H9 (cell line): ENCODE data around the gene SF1. TPM values are rescaled to one million over a fixed set of nuclear protein-coding genes. Genes with fewer than 3 reads are reported as not detected.

Experiments
- DNase-seq: peaks from one replicate; pipeline ENCODE4 v3.0.0-alpha.2; 2017
- H2AFZ ChIP-seq: one replicate; pipeline ENCODE4 v1.6.1; 2013; ENCODE audit warnings: mild to moderate bottlenecking, low read length, control low read depth, moderate library complexity
- H2AK5ac ChIP-seq: 2 replicates; pipeline ENCODE4 v1.6.1; 2013; ENCODE audit warnings: low read length, control low read depth, mixed read lengths; ENCODE audit not compliant: insufficient read length
- H2BK120ac ChIP-seq: one replicate; pipeline ENCODE4 v1.6.1; 2013; ENCODE audit warnings: low read depth, mild to moderate bottlenecking, low read length, control low read depth, inconsistent platforms; ENCODE audit not compliant: poor library complexity, severe bottlenecking
- H2BK12ac ChIP-seq: 2 replicates; pipeline ENCODE4 v1.6.1; 2013; ENCODE audit warnings: low read length, control low read depth, mixed read lengths, low read depth; ENCODE audit not compliant: insufficient read length
- H2BK15ac ChIP-seq: 2 replicates; pipeline ENCODE4 v1.6.1; 2013; ENCODE audit warnings: low read depth, low read length, control low read depth
- H2BK20ac ChIP-seq: one replicate; pipeline ENCODE4 v1.6.1; 2013; ENCODE audit warnings: low read depth, mild to moderate bottlenecking, low read length, control low read depth, inconsistent platforms; ENCODE audit not compliant: poor library complexity, severe bottlenecking
- H2BK5ac ChIP-seq: 2 replicates; pipeline ENCODE4 v1.6.1; 2013; ENCODE audit warnings: low read length, control low read depth, mixed read lengths; ENCODE audit not compliant: insufficient read length
- H3K14ac ChIP-seq: 2 replicates; pipeline ENCODE4 v1.6.1; 2013; ENCODE audit warnings: low read length, control low read depth; ENCODE audit not compliant: insufficient read depth
- H3K18ac ChIP-seq: 2 replicates; pipeline ENCODE4 v1.6.1; 2013; ENCODE audit warnings: low read depth, mild to moderate bottlenecking, mixed read lengths, low read length, control low read depth; ENCODE audit not compliant: insufficient read length
- H3K23ac ChIP-seq: 2 replicates; pipeline ENCODE4 v1.6.1; 2013; ENCODE audit warnings: low read length, control low read depth, mixed read lengths, low read depth; ENCODE audit not compliant: insufficient read length
- H3K23me2 ChIP-seq: 2 replicates; pipeline ENCODE4 v1.6.1; 2013; ENCODE audit warnings: low read depth, mild to moderate bottlenecking, mixed read lengths, low read length, control low read depth; ENCODE audit not compliant: insufficient read length, poor library complexity, severe bottlenecking
- H3K27ac ChIP-seq: 2 replicates; pipeline ENCODE4 v1.5.1; 2013; ENCODE audit warnings: low read length, control low read depth, mixed read lengths, low read depth; ENCODE audit not compliant: insufficient read length
- H3K27me3 ChIP-seq: 2 replicates; pipeline ENCODE4 v1.6.1; 2013; ENCODE audit warnings: low read length, control low read depth, inconsistent platforms; ENCODE audit not compliant: insufficient read depth
- H3K4ac ChIP-seq: 2 replicates; pipeline ENCODE4 v1.6.1; 2013; ENCODE audit warnings: low read depth, mild to moderate bottlenecking, control low read depth, inconsistent platforms, low read length, moderate library complexity
- H3K4me1 ChIP-seq: 2 replicates; pipeline ENCODE4 v1.6.1; 2013; ENCODE audit warnings: low read length, control low read depth, inconsistent platforms; ENCODE audit not compliant: insufficient read depth
- H3K4me2 ChIP-seq: 2 replicates; pipeline ENCODE4 v1.6.1; 2013; ENCODE audit warnings: low read length, control low read depth, mixed read lengths; ENCODE audit not compliant: insufficient read length, insufficient read depth
- H3K56ac ChIP-seq: 2 replicates; pipeline ENCODE4 v1.6.1; 2013; ENCODE audit warnings: low read depth, mild to moderate bottlenecking, mixed read lengths, low read length, control low read depth; ENCODE audit not compliant: insufficient read length
- H3K79me1 ChIP-seq: 2 replicates; pipeline ENCODE4 v1.6.1; 2013; ENCODE audit warnings: low read depth, mild to moderate bottlenecking, moderate library complexity, low read length, control low read depth, inconsistent platforms; ENCODE audit not compliant: insufficient read depth, poor library complexity, severe bottlenecking
- H3K79me2 ChIP-seq: 2 replicates; pipeline ENCODE4 v1.6.1; 2013; ENCODE audit warnings: low read length, control low read depth, inconsistent platforms; ENCODE audit not compliant: insufficient read depth
- H3K9ac ChIP-seq: 2 replicates; pipeline ENCODE4 v1.6.1; 2013; ENCODE audit warnings: low read length, control low read depth, mixed read lengths; ENCODE audit not compliant: insufficient read length; ENCODE audit errors: extremely low read depth
- H3K9me3 ChIP-seq: one replicate; pipeline ENCODE4 v1.6.1; 2013; ENCODE audit warnings: low read depth, low read length, inconsistent platforms; ENCODE audit not compliant: control insufficient read depth
- H3T11ph ChIP-seq: one replicate; pipeline ENCODE4 v1.6.1; 2013; ENCODE audit warnings: mild to moderate bottlenecking, low read length, control low read depth, inconsistent platforms
- H4K20me1 ChIP-seq: one replicate; pipeline ENCODE4 v1.6.1; 2013; ENCODE audit not compliant: control insufficient read depth, insufficient read length, insufficient read depth
- H4K5ac ChIP-seq: 2 replicates; pipeline ENCODE4 v1.6.1; 2013; ENCODE audit warnings: low read depth, mild to moderate bottlenecking, mixed read lengths, low read length, control low read depth; ENCODE audit not compliant: insufficient read length
- H4K8ac ChIP-seq: replicated peaks from 2 replicates; pipeline ENCODE4 v1.6.1; 2013; ENCODE audit warnings: low read length, control low read depth, mixed read lengths, low read depth; ENCODE audit not compliant: insufficient read length
- H4K91ac ChIP-seq: 2 replicates; pipeline ENCODE4 v1.6.1; 2013; ENCODE audit warnings: low read depth, mild to moderate bottlenecking, moderate library complexity, mixed read lengths, low read length, control low read depth; ENCODE audit not compliant: insufficient read length
- H3K27ac Mint-ChIP-seq, 3 experiments: 2 replicates in 2 of 3; 3 replicates in 1 of 3; pipeline ENCODE4 v1.8.0; 2020 to 2021; ENCODE audit warnings: mixed read lengths in 3 of 3, mild to moderate bottlenecking in 1 of 3, moderate library complexity in 1 of 3
- H3K27me3 Mint-ChIP-seq: 2 replicates; pipeline ENCODE4 v1.8.0; 2021; ENCODE audit warnings: low read depth, mild to moderate bottlenecking, moderate library complexity, mixed read lengths
- H3K36me3 Mint-ChIP-seq, 3 experiments: 2 replicates in 2 of 3; 3 replicates in 1 of 3; pipeline ENCODE4 v1.8.0; 2020 to 2021; ENCODE audit warnings: low read depth in 3 of 3, mixed read lengths in 3 of 3; ENCODE audit not compliant: insufficient read depth in 1 of 3
- H3K4me1 Mint-ChIP-seq, 2 experiments: 2 replicates each; pipeline ENCODE4 v1.8.0; 2020; ENCODE audit warnings: mixed read lengths in 2 of 2
- H3K4me3 Mint-ChIP-seq, 2 experiments: 2 replicates in 1 of 2; 3 replicates in 1 of 2; pipeline ENCODE4 v1.8.0; 2020 to 2021; ENCODE audit warnings: mild to moderate bottlenecking in 2 of 2, mixed read lengths in 2 of 2, moderate library complexity in 1 of 2
- H3K9me3 Mint-ChIP-seq, 2 experiments: 2 replicates in 1 of 2; 3 replicates in 1 of 2; pipeline ENCODE4 v1.8.0; 2020; ENCODE audit warnings: mild to moderate bottlenecking in 2 of 2, mixed read lengths in 2 of 2, moderate library complexity in 1 of 2
- WGBS: extraction: QIAGEN DNeasy Blood & Tissue Kit; methylation state at CpG from one replicate; pipeline ENCODE4 v1.1.7; 2013; ENCODE audit warnings: missing lambda C conversion rate, low lambda C conversion rate, mixed read lengths; ENCODE audit not compliant: insufficient read length; ENCODE audit errors: extremely low coverage; 5-methylcytosine and 5-hydroxymethylcytosine counted together
- long read RNA-seq: library from polyadenylated mRNA; unstranded; transcript quantifications from one replicate; pipeline ENCODE4 v2.0.0, GENCODE V29; 2020
- total RNA-seq: library from RNA; stranded (reverse); gene quantifications from 2 replicates; pipeline ENCODE4 v1.2.1, GENCODE V29; 2021
- TF ChIP-seq, protein P1 (sequence below): fragments of 200-600 bp; sonication (generic); conservative IDR thresholded peaks from 3 replicates; pipeline ENCODE4 v1.8.0; 2021; ENCODE audit warnings: antibody characterized with exemption, mild to moderate bottlenecking

SF1 gene
- 514 and 528 TPM in 2 replicates for total RNA-seq
- long read RNA-seq, transcript SF1-204 (13 exons, 3,470 nt), result minor isoform, 42 of 402 reads
- long read RNA-seq, transcript SF1-201 (13 exons, 2,850 nt), result major isoform, 166 of 402 reads
- long read RNA-seq, transcript SF1-205 (13 exons, 2,854 nt), result minor isoform, 22 of 402 reads
- long read RNA-seq, transcript SF1-202 (14 exons, 3,094 nt), result minor isoform, 18 of 402 reads
- long read RNA-seq, partial matches to known transcripts, result 50 of 402 reads
- long read RNA-seq, other reads (novel, unspliced or antisense), result 92 of 402 reads

GRCh38 chr11:64778473-64779298, at the start of gene SF1:
Gene SF1 (minus strand): TSS chr11:64778542. CDS start chr11:64778392, 150 bp downstream.
- Mint-ChIP-seq H3K4me1 (peaks cover 23 to 39% of the 10 kb centered on the region in 2 experiments), H3K4me3 (peak within 1 kb of the TSS; percentile 90 to 95), H3K9me3 (no peaks in the 10 kb centered on the region; a peak in 1 of 5 replicates), H3K27ac (peak within 1 kb of the TSS; percentile 98 to 100 (median 99)), H3K27me3 (no peaks in the 10 kb centered on the region), H3K36me3 (peaks cover 36 to 42% (median 39%) of the 10 kb centered on the region in 3 experiments)
- Histone ChIP-seq H4K20me1 (no peaks in the 10 kb centered on the region), H3K23ac (no peak within 1 kb of the TSS), H3K27ac (peak within 1 kb of the TSS; percentile 42), H3K4me2 (peak within 1 kb of the TSS; percentile 81), H4K91ac (no peak within 1 kb of the TSS), H3K79me1 (peaks cover 3% of the 10 kb centered on the region), H3T11ph (no peak within 1 kb of the TSS), H4K8ac (no peak within 1 kb of the TSS), H3K9ac (peak within 1 kb of the TSS; percentile 87), H2BK5ac (no peak within 1 kb of the TSS), H3K56ac (no peak within 1 kb of the TSS), H3K14ac (peak within 1 kb of the TSS; percentile 96), H3K18ac (peak within 1 kb of the TSS; percentile 92), H3K27me3 (no peaks in the 10 kb centered on the region), H2AFZ (no peak within 1 kb of the TSS), H2BK20ac (no peak within 1 kb of the TSS), H4K5ac (no peak within 1 kb of the TSS), H3K79me2 (peaks cover 23% of the 10 kb centered on the region), H3K23me2 (no peaks in the 10 kb centered on the region), H2BK12ac (no peak within 1 kb of the TSS), H2BK120ac (no peak within 1 kb of the TSS), H2AK5ac (no peak within 1 kb of the TSS), H3K4ac (no peak within 1 kb of the TSS; the same call in 1 of the 2 replicates), H3K9me3 (no peaks in the 10 kb centered on the region), H2BK15ac (no peak within 1 kb of the TSS), H3K4me1 (no peaks in the 10 kb centered on the region)
- TF ChIP-seq, protein P1, sequence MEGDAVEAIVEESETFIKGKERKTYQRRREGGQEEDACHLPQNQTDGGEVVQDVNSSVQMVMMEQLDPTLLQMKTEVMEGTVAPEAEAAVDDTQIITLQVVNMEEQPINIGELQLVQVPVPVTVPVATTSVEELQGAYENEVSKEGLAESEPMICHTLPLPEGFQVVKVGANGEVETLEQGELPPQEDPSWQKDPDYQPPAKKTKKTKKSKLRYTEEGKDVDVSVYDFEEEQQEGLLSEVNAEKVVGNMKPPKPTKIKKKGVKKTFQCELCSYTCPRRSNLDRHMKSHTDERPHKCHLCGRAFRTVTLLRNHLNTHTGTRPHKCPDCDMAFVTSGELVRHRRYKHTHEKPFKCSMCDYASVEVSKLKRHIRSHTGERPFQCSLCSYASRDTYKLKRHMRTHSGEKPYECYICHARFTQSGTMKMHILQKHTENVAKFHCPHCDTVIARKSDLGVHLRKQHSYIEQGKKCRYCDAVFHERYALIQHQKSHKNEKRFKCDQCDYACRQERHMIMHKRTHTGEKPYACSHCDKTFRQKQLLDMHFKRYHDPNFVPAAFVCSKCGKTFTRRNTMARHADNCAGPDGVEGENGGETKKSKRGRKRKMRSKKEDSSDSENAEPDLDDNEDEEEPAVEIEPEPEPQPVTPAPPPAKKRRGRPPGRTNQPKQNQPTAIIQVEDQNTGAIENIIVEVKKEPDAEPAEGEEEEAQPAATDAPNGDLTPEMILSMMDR, result peak; percentile 19; the same call in 2 of the 3 replicates
- peak; percentile 99 for DNase-seq
- no CpG with 5 or more reads among the region's 80 CpGs for WGBS
